T-helper 1 cell treated with Interleukin-12 subunit alpha and Interleukin-12 subunit beta and Interleukin-4 antibody, amounts not matched to agents 30 μg/mL and 1 μg/mL, for 36 hours (primary cell): Measurements from ENCODE around the gene SLC25A26.

ENCODE experiments used
- H3K27ac Mint-ChIP-seq: one replicate; pipeline ENCODE4 v1.8.0; 2021; ENCODE audit warnings: mild to moderate bottlenecking, mixed read lengths
- H3K27me3 Mint-ChIP-seq: one replicate; pipeline ENCODE4 v1.8.0; 2021; ENCODE audit warnings: low read depth, mixed read lengths
- H3K36me3 Mint-ChIP-seq: one replicate; pipeline ENCODE4 v1.8.0; 2021; ENCODE audit warnings: low read depth, mixed read lengths
- H3K4me1 Mint-ChIP-seq: one replicate; pipeline ENCODE4 v1.8.0; 2021; ENCODE audit warnings: low read depth, mixed read lengths
- H3K4me3 Mint-ChIP-seq: one replicate; pipeline ENCODE4 v1.8.0; 2021; ENCODE audit warnings: mild to moderate bottlenecking, moderate library complexity, mixed read lengths
- H3K9me3 Mint-ChIP-seq: one replicate; pipeline ENCODE4 v1.8.0; 2021; ENCODE audit warnings: mixed read lengths

The SLC25A26 gene

GRCh38 chr3:66344391-66344811 is 123.6 kb downstream of the SLC25A26 start:
- Mint-ChIP-seq H3K36me3 (peaks cover 15% of the 10 kb centered on the region), H3K27me3 (no peaks in the 10 kb centered on the region), H3K4me3 (no peak overlapping the region), H3K27ac (no peak overlapping the region), H3K4me1 (peaks cover 1% of the 10 kb centered on the region), H3K9me3 (no peaks in the 10 kb centered on the region)

- Mint-ChIP-seq H3K4me3 (no peak overlapping the region), H3K9me3 (no peaks in the 10 kb centered on the region), H3K4me1 (peaks cover 1% of the 10 kb centered on the region)
Observed at GRCh38 chr3:66344848-66345578, 124.2 kb downstream of the SLC25A26 start.

GRCh38 chr3:66348704-66349103 is 127.9 kb downstream of the SLC25A26 start:
- H3K27me3 Mint-ChIP-seq = no peaks in the 10 kb centered on the region
- H3K27ac Mint-ChIP-seq = no peak overlapping the region
- no peaks in the 10 kb centered on the region for H3K9me3 Mint-ChIP-seq
- H3K36me3 Mint-ChIP-seq = peaks cover 17% of the 10 kb centered on the region
- no peak overlapping the region for H3K4me3 Mint-ChIP-seq
- no peaks in the 10 kb centered on the region for H3K4me1 Mint-ChIP-seq

More at GRCh38 chr3:66344848-66345578, 124.2 kb downstream of the SLC25A26 start:
- Mint-ChIP-seq H3K27me3 (no peaks in the 10 kb centered on the region), H3K36me3 (peaks cover 15% of the 10 kb centered on the region), H3K27ac (no peak overlapping the region)

GRCh38 chr3:66350601-66351000 is 129.8 kb downstream of the SLC25A26 start:
- no peaks in the 10 kb centered on the region for H3K27me3 Mint-ChIP-seq
- H3K27ac Mint-ChIP-seq = no peak overlapping the region
- no peak overlapping the region for H3K4me3 Mint-ChIP-seq
- H3K4me1 Mint-ChIP-seq = peaks cover 5% of the 10 kb centered on the region
- no peaks in the 10 kb centered on the region for H3K9me3 Mint-ChIP-seq
- H3K36me3 Mint-ChIP-seq = peaks cover 19% of the 10 kb centered on the region

GRCh38 chr3:66353039-66353438 is 132.2 kb downstream of the SLC25A26 start:
- Mint-ChIP-seq H3K4me3 (no peak overlapping the region), H3K4me1 (peaks cover 5% of the 10 kb centered on the region), H3K27me3 (no peaks in the 10 kb centered on the region), H3K9me3 (no peaks in the 10 kb centered on the region), H3K27ac (no peak overlapping the region), H3K36me3 (peaks cover 5% of the 10 kb centered on the region)

- Mint-ChIP-seq H3K4me1 (peaks cover 5% of the 10 kb centered on the region), H3K4me3 (no peak overlapping the region), H3K27ac (no peak overlapping the region)
Observed at GRCh38 chr3:66353530-66353929, 132.7 kb downstream of the SLC25A26 start.

GRCh38 chr3:66354001-66354400 is 133.2 kb downstream of the SLC25A26 start:
- Mint-ChIP-seq H3K9me3 (no peaks in the 10 kb centered on the region), H3K36me3 (peaks cover 4% of the 10 kb centered on the region), H3K4me1 (peaks cover 5% of the 10 kb centered on the region), H3K27ac (no peak overlapping the region), H3K27me3 (no peaks in the 10 kb centered on the region), H3K4me3 (no peak overlapping the region)

More at GRCh38 chr3:66353530-66353929, 132.7 kb downstream of the SLC25A26 start:
- Mint-ChIP-seq H3K27me3 (no peaks in the 10 kb centered on the region), H3K36me3 (peaks cover 4% of the 10 kb centered on the region), H3K9me3 (no peaks in the 10 kb centered on the region)

- no peaks in the 10 kb centered on the region for H3K27me3 Mint-ChIP-seq
- no peak overlapping the region for H3K27ac Mint-ChIP-seq
- no peaks in the 10 kb centered on the region for H3K9me3 Mint-ChIP-seq
- H3K36me3 Mint-ChIP-seq = peaks cover 1% of the 10 kb centered on the region
- H3K4me1 Mint-ChIP-seq = peaks cover 5% of the 10 kb centered on the region
- no peak overlapping the region for H3K4me3 Mint-ChIP-seq
Observed at GRCh38 chr3:66355394-66355793, 134.6 kb downstream of the SLC25A26 start.

- Mint-ChIP-seq H3K4me1 (peaks cover 5% of the 10 kb centered on the region), H3K27me3 (no peaks in the 10 kb centered on the region), H3K27ac (no peak overlapping the region), H3K9me3 (no peaks in the 10 kb centered on the region), H3K4me3 (no peak overlapping the region), H3K36me3 (peaks cover 1% of the 10 kb centered on the region)
Observed at GRCh38 chr3:66355997-66356396, 135.2 kb downstream of the SLC25A26 start.

- Mint-ChIP-seq H3K9me3 (no peaks in the 10 kb centered on the region), H3K36me3 (no peaks in the 10 kb centered on the region), H3K27ac (no peak overlapping the region), H3K4me1 (no peaks in the 10 kb centered on the region), H3K4me3 (no peak overlapping the region), H3K27me3 (no peaks in the 10 kb centered on the region)
Observed at GRCh38 chr3:66361356-66361755, 140.6 kb downstream of the SLC25A26 start.

- H3K9me3 Mint-ChIP-seq = no peaks in the 10 kb centered on the region
- H3K36me3 Mint-ChIP-seq = no peaks in the 10 kb centered on the region
- no peak overlapping the region for H3K4me3 Mint-ChIP-seq
- no peaks in the 10 kb centered on the region for H3K4me1 Mint-ChIP-seq
- H3K27ac Mint-ChIP-seq = no peak overlapping the region
- H3K27me3 Mint-ChIP-seq = no peaks in the 10 kb centered on the region
Observed at GRCh38 chr3:66362541-66362941, 141.7 kb downstream of the SLC25A26 start.

- Mint-ChIP-seq H3K27ac (no peak overlapping the region), H3K27me3 (no peaks in the 10 kb centered on the region), H3K4me3 (no peak overlapping the region), H3K36me3 (no peaks in the 10 kb centered on the region), H3K4me1 (no peaks in the 10 kb centered on the region), H3K9me3 (no peaks in the 10 kb centered on the region)
Observed at GRCh38 chr3:66363148-66363547, 142.3 kb downstream of the SLC25A26 start.

- Mint-ChIP-seq H3K9me3 (no peaks in the 10 kb centered on the region), H3K27me3 (no peaks in the 10 kb centered on the region), H3K36me3 (no peaks in the 10 kb centered on the region), H3K27ac (no peak overlapping the region), H3K4me1 (no peaks in the 10 kb centered on the region), H3K4me3 (no peak overlapping the region)
Observed at GRCh38 chr3:66365080-66365479, 144.3 kb downstream of the SLC25A26 start.

GRCh38 chr3:66366747-66367146 is 145.9 kb downstream of the SLC25A26 start:
- Mint-ChIP-seq H3K27me3 (no peaks in the 10 kb centered on the region), H3K4me3 (no peak overlapping the region), H3K36me3 (no peaks in the 10 kb centered on the region), H3K4me1 (no peaks in the 10 kb centered on the region), H3K9me3 (no peaks in the 10 kb centered on the region), H3K27ac (no peak overlapping the region)

GRCh38 chr3:66367979-66368378 is 147.2 kb downstream of the SLC25A26 start:
- Mint-ChIP-seq H3K36me3 (no peaks in the 10 kb centered on the region), H3K27me3 (no peaks in the 10 kb centered on the region), H3K27ac (no peak overlapping the region), H3K4me1 (no peaks in the 10 kb centered on the region), H3K9me3 (no peaks in the 10 kb centered on the region), H3K4me3 (no peak overlapping the region)
